Dendritic cell treated with granulocyte-macrophage colony-stimulating factor and Interleukin-4, amounts not matched to agents 40 ng/mL and 50 ng/mL, for 4 days (primary cell): ENCODE results near the gene BCAS3.

ENCODE experiments used
- H3K27ac Mint-ChIP-seq: one replicate; pipeline ENCODE4 v1.8.0; 2022; ENCODE audit warnings: mild to moderate bottlenecking, mixed read lengths
- H3K27me3 Mint-ChIP-seq: one replicate; pipeline ENCODE4 v1.8.0; 2022; ENCODE audit warnings: mild to moderate bottlenecking, mixed read lengths
- H3K36me3 Mint-ChIP-seq: one replicate; pipeline ENCODE4 v1.8.0; 2022; ENCODE audit warnings: low read depth, mixed read lengths
- H3K4me1 Mint-ChIP-seq: one replicate; pipeline ENCODE4 v1.8.0; 2022; ENCODE audit warnings: low read depth, mixed read lengths
- H3K4me3 Mint-ChIP-seq: one replicate; pipeline ENCODE4 v1.8.0; 2022; ENCODE audit warnings: mild to moderate bottlenecking, moderate library complexity, mixed read lengths
- H3K9me3 Mint-ChIP-seq: one replicate; pipeline ENCODE4 v1.8.0; 2022; ENCODE audit warnings: mixed read lengths
- intact Hi-C: fragments of 100-400 bp; cut with micrococcal nuclease; formaldehyde crosslinking; loops from one replicate; pipeline ENCODE4 v1.15.0; 2022

Gene BCAS3

DNA sequence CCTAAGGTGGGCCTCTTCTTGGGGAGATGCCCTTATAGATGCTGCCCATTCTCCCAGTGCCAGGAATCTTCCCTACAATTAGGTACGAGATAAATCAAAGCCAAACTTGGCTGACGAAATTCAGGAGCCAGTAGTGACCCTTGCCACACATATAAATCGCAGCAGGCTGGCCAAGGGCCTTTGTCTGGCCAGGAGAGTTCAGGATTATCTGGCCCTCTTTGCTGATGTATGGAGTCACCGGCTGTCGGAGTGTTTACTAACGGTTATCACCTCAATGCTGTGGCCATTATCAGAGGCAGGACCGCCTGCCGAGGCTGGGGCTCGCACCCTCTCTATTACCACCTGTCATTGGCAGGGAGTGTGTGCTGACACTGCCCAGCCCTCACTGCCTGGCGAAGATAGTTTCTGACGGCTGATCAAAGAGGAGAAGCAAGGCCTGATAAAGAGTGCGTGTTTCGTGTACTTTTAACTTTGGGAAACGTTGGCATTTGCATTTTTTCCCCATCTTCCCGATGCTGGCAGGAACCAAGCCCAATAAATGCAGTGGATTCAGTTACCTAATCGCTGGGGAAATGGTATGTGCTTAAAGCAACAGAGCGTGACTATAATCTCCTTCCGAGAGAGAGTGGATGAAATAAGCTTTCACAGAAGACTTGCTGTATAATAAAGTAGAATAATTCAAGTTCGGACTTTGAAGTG, 689.2 kb downstream of the BCAS3 start:
- H3K27ac Mint-ChIP-seq = no peak overlapping the region
- H3K36me3 Mint-ChIP-seq = no peaks in the 10 kb centered on the region
- intact Hi-C loops = no loop called here
- H3K27me3 Mint-ChIP-seq = no peaks in the 10 kb centered on the region
- H3K9me3 Mint-ChIP-seq = no peaks in the 10 kb centered on the region
- no peak overlapping the region for H3K4me3 Mint-ChIP-seq
- H3K4me1 Mint-ChIP-seq = no peaks in the 10 kb centered on the region

DNA sequence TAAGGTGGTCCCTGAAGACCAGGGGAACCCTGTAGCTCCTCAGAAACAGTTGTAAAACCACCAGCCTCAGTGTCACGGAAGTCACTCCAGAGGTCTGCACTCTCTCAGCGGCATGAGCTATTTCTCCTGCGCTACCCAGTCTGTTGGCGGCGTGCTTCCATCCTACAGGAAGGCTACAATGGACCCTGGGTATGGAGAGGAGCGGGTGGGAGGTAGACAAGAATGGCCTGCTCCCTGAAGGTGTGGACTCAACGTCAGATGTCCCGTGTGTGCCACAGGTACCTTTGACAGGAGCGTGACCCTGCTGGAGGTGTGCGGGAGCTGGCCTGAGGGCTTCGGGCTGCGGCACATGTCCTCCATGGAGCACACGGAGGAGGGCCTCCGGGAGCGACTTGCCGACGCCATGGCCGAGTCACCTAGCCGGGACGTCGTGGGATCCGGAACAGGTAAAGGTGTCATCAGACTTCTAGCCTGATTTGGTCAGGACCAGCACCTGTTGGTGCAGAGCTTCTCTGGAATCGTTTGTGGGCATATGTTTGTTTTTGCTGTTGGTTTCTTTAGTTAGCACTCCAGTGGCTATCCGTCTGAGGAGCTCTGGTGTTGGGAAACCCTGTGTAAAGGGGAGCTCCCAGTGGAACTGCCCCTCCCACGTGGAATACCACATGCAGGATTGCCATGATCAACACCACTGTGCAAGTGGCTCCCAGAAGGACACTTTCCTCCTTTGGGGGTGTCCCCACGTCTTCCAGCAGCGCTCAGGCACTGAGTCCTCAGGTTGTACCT, 690.6 kb downstream of the BCAS3 start:
- H3K4me1 Mint-ChIP-seq = peaks cover 5% of the 10 kb centered on the region
- no peak overlapping the region for H3K4me3 Mint-ChIP-seq
- H3K27me3 Mint-ChIP-seq = no peaks in the 10 kb centered on the region
- no peaks in the 10 kb centered on the region for H3K36me3 Mint-ChIP-seq
- H3K27ac Mint-ChIP-seq = no peak overlapping the region
- H3K9me3 Mint-ChIP-seq = no peaks in the 10 kb centered on the region
- intact Hi-C loops = no loop called here

DNA sequence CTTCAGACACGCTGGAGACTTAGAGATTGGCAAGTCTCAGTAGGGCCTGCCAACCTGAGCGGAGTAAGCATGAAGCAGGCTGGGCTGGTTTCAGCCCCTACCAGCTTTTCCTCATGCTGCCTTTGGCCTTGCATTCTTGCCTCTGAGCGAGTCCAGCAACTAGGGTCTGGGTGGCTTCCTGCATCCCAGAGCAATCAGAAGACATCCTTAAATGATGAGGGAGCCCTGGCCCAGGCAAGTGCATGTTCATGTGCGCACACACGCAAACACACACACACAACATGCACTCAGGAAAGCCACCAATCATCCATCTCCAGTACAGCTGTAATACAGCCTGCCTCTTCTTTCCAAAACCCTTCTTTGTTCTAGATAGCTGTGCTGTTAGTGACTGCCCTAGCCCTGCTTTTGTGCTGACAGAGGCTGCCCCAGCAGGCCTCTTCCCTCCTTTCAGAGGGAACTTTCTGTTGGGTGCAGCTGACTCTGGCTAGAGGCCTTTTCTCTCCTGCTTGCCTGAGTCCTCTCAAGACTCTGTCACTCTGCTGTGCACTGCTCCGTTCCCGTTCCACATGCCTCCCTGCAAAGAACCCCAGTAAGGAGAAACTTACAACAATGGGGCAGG, 691.3 kb downstream of the BCAS3 start:
- no peaks in the 10 kb centered on the region for H3K9me3 Mint-ChIP-seq

DNA sequence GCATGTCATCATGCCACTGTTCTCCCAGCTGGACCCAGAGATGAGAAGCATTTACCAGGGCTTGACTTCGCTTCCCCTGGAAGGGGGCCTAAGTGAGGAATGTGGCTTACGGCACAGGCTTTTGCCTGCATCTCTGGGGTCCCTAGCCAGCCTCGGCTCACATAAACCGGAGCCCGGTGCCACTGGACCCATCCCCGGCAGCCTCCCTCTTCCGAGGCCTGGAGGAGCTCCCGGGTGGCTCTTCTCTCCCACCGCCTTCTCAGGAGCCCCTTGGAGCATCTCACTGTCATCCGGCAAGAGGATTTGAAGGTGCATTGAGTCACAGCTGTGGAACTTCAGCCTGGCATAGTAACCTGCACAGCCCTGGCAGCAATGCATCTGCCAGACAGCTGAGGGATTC, 692.1 kb downstream of the BCAS3 start:
- no peak overlapping the region for H3K4me3 Mint-ChIP-seq
- intact Hi-C loops = no loop called here
- H3K27ac Mint-ChIP-seq = no peak overlapping the region
- peaks cover 20% of the 10 kb centered on the region for H3K4me1 Mint-ChIP-seq
- H3K27me3 Mint-ChIP-seq = no peaks in the 10 kb centered on the region
- H3K9me3 Mint-ChIP-seq = no peaks in the 10 kb centered on the region
- no peaks in the 10 kb centered on the region for H3K36me3 Mint-ChIP-seq

More for the DNA sequence above, 691.3 kb downstream of the BCAS3 start:
- intact Hi-C loops = no loop called here
- no peak overlapping the region for H3K27ac Mint-ChIP-seq
- no peaks in the 10 kb centered on the region for H3K27me3 Mint-ChIP-seq
- no peak overlapping the region for H3K4me3 Mint-ChIP-seq
- H3K36me3 Mint-ChIP-seq = no peaks in the 10 kb centered on the region
- peaks cover 12% of the 10 kb centered on the region for H3K4me1 Mint-ChIP-seq

- H3K4me1 Mint-ChIP-seq = peaks cover 29% of the 10 kb centered on the region
- no peak overlapping the region for H3K4me3 Mint-ChIP-seq
- no peaks in the 10 kb centered on the region for H3K27me3 Mint-ChIP-seq
- intact Hi-C loops = no loop called here
- no peaks in the 10 kb centered on the region for H3K9me3 Mint-ChIP-seq
- H3K36me3 Mint-ChIP-seq = no peaks in the 10 kb centered on the region
- H3K27ac Mint-ChIP-seq = no peak overlapping the region
These were observed 693.5 kb downstream of the BCAS3 start for GRCh38 chr17:61371179-61371578.

DNA sequence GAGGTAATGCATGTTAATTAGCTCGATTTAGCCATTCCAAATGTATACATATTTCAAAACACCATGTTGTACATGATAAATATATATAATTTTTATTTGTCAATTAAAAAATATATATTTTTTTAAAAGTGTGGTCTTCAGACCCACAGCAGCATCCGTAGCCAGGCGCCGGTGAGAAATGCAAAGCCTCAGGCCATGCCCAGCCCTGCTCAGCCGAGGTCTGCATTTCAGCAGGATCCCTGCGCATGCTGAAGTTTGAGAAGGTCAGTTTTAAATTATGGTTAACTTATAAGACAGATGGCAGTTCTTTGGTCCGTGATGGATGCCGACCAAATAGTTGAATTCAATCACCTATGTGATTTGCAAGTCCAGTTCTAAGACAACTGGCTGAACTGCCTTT, 694.0 kb downstream of the BCAS3 start:
- H3K27ac Mint-ChIP-seq = no peak overlapping the region
- peaks cover 29% of the 10 kb centered on the region for H3K4me1 Mint-ChIP-seq
- intact Hi-C loops = no loop called here
- no peak overlapping the region for H3K4me3 Mint-ChIP-seq
- H3K36me3 Mint-ChIP-seq = no peaks in the 10 kb centered on the region
- H3K27me3 Mint-ChIP-seq = peaks cover 1% of the 10 kb centered on the region
- H3K9me3 Mint-ChIP-seq = no peaks in the 10 kb centered on the region

- Mint-ChIP-seq H3K4me3 (no peak overlapping the region), H3K36me3 (no peaks in the 10 kb centered on the region), H3K27ac (no peak overlapping the region), H3K27me3 (peaks cover 1% of the 10 kb centered on the region), H3K4me1 (peaks cover 29% of the 10 kb centered on the region), H3K9me3 (no peaks in the 10 kb centered on the region)
- intact Hi-C loops = no loop called here
These were observed 694.8 kb downstream of the BCAS3 start for GRCh38 chr17:61372436-61372835.

DNA sequence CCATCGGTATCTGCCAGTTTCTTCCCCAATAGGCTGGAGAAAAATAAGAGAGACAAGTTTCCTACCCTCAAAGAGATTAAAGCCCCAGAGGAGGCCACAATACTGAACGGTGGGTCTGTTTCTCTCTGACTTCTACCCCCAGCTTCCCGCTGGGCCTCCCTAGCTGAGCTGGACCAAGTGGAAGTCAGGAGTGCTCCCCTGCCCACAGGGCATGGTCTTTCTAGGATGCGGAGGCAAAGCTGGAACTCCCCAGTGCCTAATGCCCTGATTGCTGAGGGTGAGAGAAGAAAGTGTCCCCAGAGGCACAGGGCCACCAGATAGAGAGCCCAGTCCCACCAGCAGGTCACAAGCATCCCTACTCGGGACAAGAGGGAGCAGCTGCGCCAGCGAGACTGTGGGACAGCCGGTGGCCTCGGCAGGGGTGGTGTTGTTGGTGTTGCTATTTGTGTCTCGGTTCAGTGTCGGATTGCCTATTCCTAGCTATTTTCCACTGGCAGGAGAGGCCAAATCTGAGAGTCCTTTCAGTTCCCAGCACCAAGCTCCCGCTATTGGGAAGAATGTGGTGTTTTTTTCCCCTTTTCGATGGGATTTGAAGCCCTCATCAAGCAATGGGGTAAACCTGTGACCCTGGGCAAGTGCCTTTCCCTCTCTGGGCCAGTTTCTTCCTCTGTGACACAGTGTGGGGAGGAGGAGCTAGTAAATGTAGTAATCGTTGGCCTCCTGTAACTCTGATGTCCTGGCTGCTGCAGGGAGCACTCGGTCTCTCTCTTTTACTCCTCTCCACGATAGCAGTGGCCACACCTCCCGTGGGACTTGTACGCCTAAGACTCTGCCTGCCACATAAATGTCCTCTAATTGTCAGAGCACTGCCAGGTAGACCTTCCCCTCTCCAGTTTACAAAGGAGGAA, 699.5 kb downstream of the BCAS3 start:
- Mint-ChIP-seq H3K9me3 (no peaks in the 10 kb centered on the region), H3K27me3 (peaks cover 1% of the 10 kb centered on the region), H3K27ac (no peak overlapping the region), H3K4me3 (no peak overlapping the region), H3K36me3 (no peaks in the 10 kb centered on the region), H3K4me1 (peaks cover 29% of the 10 kb centered on the region)
- intact Hi-C loops = no loop called here

DNA sequence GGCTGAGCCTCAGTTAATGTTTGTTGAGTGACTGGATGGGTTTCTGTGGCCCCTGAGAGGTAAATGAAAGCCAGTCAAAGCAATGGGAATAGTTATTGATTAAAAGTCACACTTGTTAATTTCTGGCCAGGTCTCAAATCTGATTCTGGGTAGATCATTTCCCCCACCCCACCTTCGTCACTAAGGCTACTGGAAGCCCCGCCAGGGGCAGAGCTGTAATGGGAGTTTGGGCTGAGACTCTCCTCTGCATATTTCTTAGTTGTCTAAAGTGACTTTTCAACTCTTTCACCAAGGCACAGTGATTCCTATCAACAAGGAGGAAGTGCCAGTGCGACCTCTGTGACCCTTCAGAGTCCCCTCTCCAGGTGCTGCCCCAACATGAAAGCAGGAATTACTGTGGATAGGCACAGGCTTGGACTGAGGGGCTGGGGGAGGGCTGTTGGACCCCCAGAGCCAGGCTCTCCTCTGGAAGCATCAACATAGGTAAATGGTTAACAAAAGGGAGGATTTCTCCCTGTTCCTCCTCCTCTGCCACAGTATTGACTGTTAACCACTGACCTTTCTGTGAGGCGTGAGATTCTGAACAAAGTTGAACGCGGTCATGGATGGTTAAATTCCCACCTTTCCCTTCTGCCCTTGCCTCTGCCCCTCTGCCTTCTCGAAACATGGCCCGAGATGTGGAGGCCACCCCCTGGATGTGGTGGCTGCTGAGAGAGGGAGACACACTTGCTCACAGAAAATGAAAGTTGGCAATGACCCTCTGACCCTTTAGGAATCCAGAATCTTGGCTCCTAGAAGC, 701.2 kb downstream of the BCAS3 start:
- no peak overlapping the region for H3K4me3 Mint-ChIP-seq

DNA sequence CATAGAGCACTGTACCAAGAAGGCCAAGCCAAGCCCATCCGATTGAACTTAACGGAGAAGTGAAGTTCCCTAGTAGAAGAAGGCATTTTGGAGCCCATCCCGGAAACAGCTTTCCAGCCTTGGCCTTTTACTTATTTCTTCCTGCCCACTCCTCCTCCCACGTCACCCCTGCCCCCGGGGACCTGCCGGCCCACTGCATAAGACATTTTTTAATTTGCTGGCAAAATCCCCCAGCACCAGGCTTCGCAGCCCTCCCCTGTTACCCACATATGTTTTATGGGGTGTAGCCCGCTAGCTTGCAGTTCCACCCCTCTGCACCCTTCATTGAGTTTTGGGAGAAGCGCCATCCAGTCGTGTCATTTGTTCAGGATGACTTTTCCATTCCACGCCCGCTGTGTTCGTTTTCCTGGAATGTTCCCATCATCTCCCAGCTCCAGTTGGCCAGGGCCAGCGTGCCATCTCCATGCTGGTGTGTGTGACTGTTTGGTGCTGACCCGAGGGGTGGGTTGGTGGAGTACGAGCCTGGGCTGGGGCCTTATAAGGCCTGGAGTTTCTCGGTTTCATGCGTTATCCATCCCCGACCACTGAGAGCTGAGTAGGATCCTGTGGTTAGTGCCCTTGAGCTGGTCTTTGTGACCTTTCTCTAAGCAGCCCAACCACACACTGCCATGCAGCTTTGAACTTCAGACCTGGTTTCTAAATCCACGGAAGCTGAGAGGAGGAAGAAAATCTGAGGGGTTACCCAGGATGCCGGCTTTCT, 702.0 kb downstream of the BCAS3 start:
- Mint-ChIP-seq H3K27ac (no peak overlapping the region), H3K27me3 (peaks cover 1% of the 10 kb centered on the region), H3K9me3 (no peaks in the 10 kb centered on the region)

More for the DNA sequence above, 701.2 kb downstream of the BCAS3 start:
- Mint-ChIP-seq H3K9me3 (no peaks in the 10 kb centered on the region), H3K27ac (no peak overlapping the region), H3K4me1 (peaks cover 18% of the 10 kb centered on the region), H3K27me3 (peaks cover 1% of the 10 kb centered on the region), H3K36me3 (no peaks in the 10 kb centered on the region)
- intact Hi-C loops = no loop called here

GRCh38 chr17:61380217-61380835, 702.7 kb downstream of the BCAS3 start:
- peaks cover 1% of the 10 kb centered on the region for H3K27me3 Mint-ChIP-seq
- peaks cover 3% of the 10 kb centered on the region for H3K4me1 Mint-ChIP-seq
- intact Hi-C loops = no loop called here
- no peak overlapping the region for H3K4me3 Mint-ChIP-seq
- H3K36me3 Mint-ChIP-seq = no peaks in the 10 kb centered on the region
- H3K27ac Mint-ChIP-seq = no peak overlapping the region
- H3K9me3 Mint-ChIP-seq = no peaks in the 10 kb centered on the region

More for the DNA sequence above, 702.0 kb downstream of the BCAS3 start:
- intact Hi-C loops = no loop called here
- Mint-ChIP-seq H3K36me3 (no peaks in the 10 kb centered on the region), H3K4me1 (peaks cover 10% of the 10 kb centered on the region), H3K4me3 (no peak overlapping the region)

DNA sequence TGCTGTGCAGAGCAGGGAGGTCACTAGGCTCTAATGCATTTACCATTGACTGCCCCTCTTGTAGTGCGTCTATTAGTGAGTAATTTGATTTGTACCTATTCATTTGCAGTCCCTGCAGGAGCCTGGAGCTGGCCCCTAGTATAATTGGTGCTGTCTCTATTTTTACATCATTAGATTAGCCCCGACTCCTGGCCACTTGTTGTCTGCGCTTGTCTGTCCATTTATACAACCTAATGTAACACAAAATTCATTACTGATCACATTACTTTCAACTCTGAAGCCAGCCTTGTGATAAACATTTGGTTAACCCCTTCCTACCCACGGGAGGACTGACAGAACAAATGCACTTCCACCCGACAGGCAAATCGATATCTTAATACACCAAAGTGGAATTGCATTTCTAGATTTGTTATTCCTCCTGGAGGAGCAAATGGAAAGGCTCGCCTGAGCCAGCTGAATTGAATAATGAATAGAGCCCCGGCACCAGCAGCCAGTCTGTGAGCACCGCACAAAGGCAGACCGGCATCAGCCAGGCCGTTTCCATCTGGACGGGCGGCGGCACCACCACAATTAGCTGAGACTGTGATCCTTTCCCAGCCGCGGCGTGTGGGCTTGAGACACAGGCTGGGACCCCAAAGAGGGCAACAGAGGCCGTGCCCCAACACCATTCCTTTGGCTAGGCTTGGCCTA, 703.3 kb downstream of the BCAS3 start:
- Mint-ChIP-seq H3K27me3 (peaks cover 1% of the 10 kb centered on the region), H3K27ac (no peak overlapping the region), H3K9me3 (no peaks in the 10 kb centered on the region), H3K4me1 (no peaks in the 10 kb centered on the region), H3K36me3 (no peaks in the 10 kb centered on the region), H3K4me3 (no peak overlapping the region)
- intact Hi-C loops = no loop called here
